ENCODE measurements around the gene RBM19. TPM values are rescaled to one million over a fixed set of nuclear protein-coding genes. Genes with fewer than 3 reads are reported as not detected.
A peak's percentile ranks its signal among the peaks of the same experiment; 100 is the strongest.

RBM19 gene
- total and polyA plus RNA-seq, 7 experiments from 2014 or later, result 10.8 to 108 (median 59.0) TPM

GRCh38 chr12:113875691-113876090, 90.4 kb downstream of the RBM19 start:
- H3K27me3 Mint-ChIP-seq, result no peaks in the 10 kb centered on the region
- H3K4me3 Mint-ChIP-seq, result no peak overlapping the region
- ATAC-seq (no peak), DNase-seq (no peak)
- peaks cover 0 to 6% (median 0%) of the 10 kb centered on the region in 7 donors for H3K4me1 Mint-ChIP-seq
- no peak overlapping the region for H3K27ac Mint-ChIP-seq
- H3K27me3 ChIP-seq (ENCODE audit: control insufficient read depth in 2 of 2, insufficient read depth in 2 of 2, low read length in 2 of 2), result no peaks in the 10 kb centered on the region
- CTCF ChIA-PET, result no interaction called here
- no peaks in the 10 kb centered on the region for H3K4me1 ChIP-seq (ENCODE audit: control insufficient read depth in 2 of 2, insufficient read depth in 2 of 2, low read length in 2 of 2)
- no peak overlapping the region for H3K27ac ChIP-seq (ENCODE audit: low read depth, low read length)
- peaks cover 0 to 40% (median 0%) of the 10 kb centered on the region in 3 experiments for H3K36me3 ChIP-seq (ENCODE audit: control insufficient read depth in 2 of 3, insufficient read depth in 3 of 3, low read length in 3 of 3)
- peaks cover 0 to 54% (median 52%) of the 10 kb centered on the region in 5 donors for H3K36me3 Mint-ChIP-seq
- intact Hi-C loops (cut with micrococcal nuclease), result no loop called here
- no peaks in the 10 kb centered on the region for H3K9me3 Mint-ChIP-seq
- no peaks in the 10 kb centered on the region for H3K9me3 ChIP-seq (ENCODE audit: control insufficient read depth in 2 of 3, low read length in 3 of 3)
- POLR2A ChIA-PET, result no interaction called here
- no peak overlapping the region for H3K4me3 ChIP-seq (ENCODE audit: low read length)

- H3K27me3 ChIP-seq (ENCODE audit: control insufficient read depth in 2 of 2, insufficient read depth in 2 of 2, low read length in 2 of 2), result no peaks in the 10 kb centered on the region
- intact Hi-C loops (cut with micrococcal nuclease), result no loop called here
- ATAC-seq (no peak), DNase-seq (no peak)
- H3K27me3 Mint-ChIP-seq, result no peaks in the 10 kb centered on the region
- no peaks in the 10 kb centered on the region for H3K9me3 Mint-ChIP-seq
- H3K4me1 ChIP-seq (ENCODE audit: control insufficient read depth in 2 of 2, insufficient read depth in 2 of 2, low read length in 2 of 2), result no peaks in the 10 kb centered on the region
- no peak overlapping the region for H3K4me3 Mint-ChIP-seq
- H3K27ac ChIP-seq (ENCODE audit: low read depth, low read length), result no peak overlapping the region
- H3K4me3 ChIP-seq (ENCODE audit: low read length), result no peak overlapping the region
- peaks cover 0 to 4% (median 0%) of the 10 kb centered on the region in 7 donors for H3K4me1 Mint-ChIP-seq
- H3K36me3 ChIP-seq (ENCODE audit: control insufficient read depth in 2 of 3, insufficient read depth in 3 of 3, low read length in 3 of 3), result peaks cover 0 to 38% (median 0%) of the 10 kb centered on the region in 3 experiments
- no peak overlapping the region for H3K27ac Mint-ChIP-seq
- no peaks in the 10 kb centered on the region for H3K9me3 ChIP-seq (ENCODE audit: control insufficient read depth in 2 of 3, low read length in 3 of 3)
- CTCF ChIA-PET, result no interaction called here
- H3K36me3 Mint-ChIP-seq, result peaks cover 0 to 55% (median 48%) of the 10 kb centered on the region in 5 donors
- POLR2A ChIA-PET, result no interaction called here
Measured at GRCh38 chr12:113874999-113875561, 91.0 kb downstream of the RBM19 start.

- intact Hi-C loops (cut with micrococcal nuclease), result no loop called here
- H3K4me1 ChIP-seq (ENCODE audit: control insufficient read depth in 2 of 2, insufficient read depth in 2 of 2, low read length in 2 of 2), result no peaks in the 10 kb centered on the region
- no peak overlapping the region for H3K4me3 ChIP-seq (ENCODE audit: low read length)
- ChIA-PET POLR2A (no interaction called here), CTCF (no interaction called here)
- H3K36me3 ChIP-seq (ENCODE audit: control insufficient read depth in 2 of 3, insufficient read depth in 3 of 3, low read length in 3 of 3), result peaks cover 0 to 34% (median 0%) of the 10 kb centered on the region in 3 experiments
- peaks cover 0 to 4% (median 0%) of the 10 kb centered on the region in 7 donors for H3K4me1 Mint-ChIP-seq
- ATAC-seq (no peak), DNase-seq (no peak)
- no peaks in the 10 kb centered on the region for H3K9me3 ChIP-seq (ENCODE audit: control insufficient read depth in 2 of 3, low read length in 3 of 3)
- H3K9me3 Mint-ChIP-seq, result no peaks in the 10 kb centered on the region
- peaks cover 0 to 54% (median 46%) of the 10 kb centered on the region in 5 donors for H3K36me3 Mint-ChIP-seq
- H3K27ac ChIP-seq (ENCODE audit: low read depth, low read length), result no peak overlapping the region
- no peak overlapping the region for H3K4me3 Mint-ChIP-seq
- no peaks in the 10 kb centered on the region for H3K27me3 Mint-ChIP-seq
- H3K27me3 ChIP-seq (ENCODE audit: control insufficient read depth in 2 of 2, insufficient read depth in 2 of 2, low read length in 2 of 2), result no peaks in the 10 kb centered on the region
- H3K27ac Mint-ChIP-seq, result peak overlapping the region in 1 of 9 donors; percentile 67
Measured at GRCh38 chr12:113874326-113874725, 91.8 kb downstream of the RBM19 start.

- H3K4me3 ChIP-seq (ENCODE audit: low read length), result no peak overlapping the region
- no peak overlapping the region for H3K27ac Mint-ChIP-seq
- ChIA-PET POLR2A (no interaction called here), CTCF (no interaction called here)
- DNase-seq, result no peak
- H3K36me3 ChIP-seq (ENCODE audit: control insufficient read depth in 2 of 3, insufficient read depth in 3 of 3, low read length in 3 of 3), result peaks cover 0 to 38% (median 0%) of the 10 kb centered on the region in 3 experiments
- H3K27me3 Mint-ChIP-seq, result no peaks in the 10 kb centered on the region
- H3K4me3 Mint-ChIP-seq, result no peak overlapping the region
- H3K27ac ChIP-seq (ENCODE audit: low read depth, low read length), result no peak overlapping the region
- peaks cover 0 to 51% (median 42%) of the 10 kb centered on the region in 5 donors for H3K36me3 Mint-ChIP-seq
- no peak for ATAC-seq
- H3K9me3 Mint-ChIP-seq, result no peaks in the 10 kb centered on the region
- H3K9me3 ChIP-seq (ENCODE audit: control insufficient read depth in 2 of 3, low read length in 3 of 3), result no peaks in the 10 kb centered on the region
- intact Hi-C loops (cut with micrococcal nuclease), result no loop called here
- H3K4me1 ChIP-seq (ENCODE audit: control insufficient read depth in 2 of 2, insufficient read depth in 2 of 2, low read length in 2 of 2), result no peaks in the 10 kb centered on the region
- no peaks in the 10 kb centered on the region for H3K27me3 ChIP-seq (ENCODE audit: control insufficient read depth in 2 of 2, insufficient read depth in 2 of 2, low read length in 2 of 2)
- peaks cover 0 to 4% (median 0%) of the 10 kb centered on the region in 7 donors for H3K4me1 Mint-ChIP-seq
Measured at GRCh38 chr12:113873740-113874139, 92.4 kb downstream of the RBM19 start.

- Histone ChIP-seq H3K27ac (ENCODE audit: low read depth, low read length) (no peak overlapping the region), H3K9me3 (ENCODE audit: control insufficient read depth in 2 of 3, low read length in 3 of 3) (no peaks in the 10 kb centered on the region), H3K27me3 (ENCODE audit: control insufficient read depth in 2 of 2, insufficient read depth in 2 of 2, low read length in 2 of 2) (no peaks in the 10 kb centered on the region), H3K4me1 (ENCODE audit: control insufficient read depth in 2 of 2, insufficient read depth in 2 of 2, low read length in 2 of 2) (no peaks in the 10 kb centered on the region), H3K4me3 (ENCODE audit: low read length) (no peak overlapping the region), H3K36me3 (ENCODE audit: control insufficient read depth in 2 of 3, insufficient read depth in 3 of 3, low read length in 3 of 3) (peaks cover 0 to 35% (median 0%) of the 10 kb centered on the region in 3 experiments)
- H3K27ac Mint-ChIP-seq, result no peak overlapping the region
- ChIA-PET POLR2A (no interaction called here), CTCF (no interaction called here)
- intact Hi-C loops (cut with micrococcal nuclease), result no loop called here
- no peak for DNase-seq
- H3K4me3 Mint-ChIP-seq, result no peak overlapping the region
- H3K9me3 Mint-ChIP-seq, result no peaks in the 10 kb centered on the region
- no peaks in the 10 kb centered on the region for H3K27me3 Mint-ChIP-seq
- peaks cover 0 to 47% (median 37%) of the 10 kb centered on the region in 5 donors for H3K36me3 Mint-ChIP-seq
- H3K4me1 Mint-ChIP-seq, result peaks cover 0 to 4% (median 0%) of the 10 kb centered on the region in 7 donors
- ATAC-seq, result no peak
Measured at GRCh38 chr12:113870890-113871289, 95.2 kb downstream of the RBM19 start.

- Histone ChIP-seq H3K27ac (ENCODE audit: low read depth, low read length) (no peak overlapping the region), H3K9me3 (ENCODE audit: control insufficient read depth in 2 of 3, low read length in 3 of 3) (no peaks in the 10 kb centered on the region), H3K36me3 (ENCODE audit: control insufficient read depth in 2 of 3, insufficient read depth in 3 of 3, low read length in 3 of 3) (peaks cover 0 to 32% (median 0%) of the 10 kb centered on the region in 3 experiments), H3K4me3 (ENCODE audit: low read length) (no peak overlapping the region), H3K4me1 (ENCODE audit: control insufficient read depth in 2 of 2, insufficient read depth in 2 of 2, low read length in 2 of 2) (no peaks in the 10 kb centered on the region), H3K27me3 (ENCODE audit: control insufficient read depth in 2 of 2, insufficient read depth in 2 of 2, low read length in 2 of 2) (no peaks in the 10 kb centered on the region)
- no peak for DNase-seq
- H3K4me1 Mint-ChIP-seq, result peaks cover 0 to 8% (median 3%) of the 10 kb centered on the region in 7 donors
- intact Hi-C loops (cut with micrococcal nuclease), result no loop called here
- H3K9me3 Mint-ChIP-seq, result no peaks in the 10 kb centered on the region
- no peak overlapping the region for H3K4me3 Mint-ChIP-seq
- H3K27me3 Mint-ChIP-seq, result no peaks in the 10 kb centered on the region
- no peak for ATAC-seq
- CTCF ChIA-PET, result no interaction called here
- H3K36me3 Mint-ChIP-seq, result peaks cover 6 to 48% (median 37%) of the 10 kb centered on the region in 5 donors
- POLR2A ChIA-PET, result no interaction called here
- H3K27ac Mint-ChIP-seq, result no peak overlapping the region
Measured at GRCh38 chr12:113870035-113870434, 96.1 kb downstream of the RBM19 start.

GRCh38 chr12:113868365-113868764, 97.8 kb downstream of the RBM19 start:
- Histone ChIP-seq H3K27me3 (ENCODE audit: control insufficient read depth in 2 of 2, insufficient read depth in 2 of 2, low read length in 2 of 2) (no peaks in the 10 kb centered on the region), H3K4me1 (ENCODE audit: control insufficient read depth in 2 of 2, insufficient read depth in 2 of 2, low read length in 2 of 2) (no peaks in the 10 kb centered on the region), H3K36me3 (ENCODE audit: control insufficient read depth in 2 of 3, insufficient read depth in 3 of 3, low read length in 3 of 3) (peaks cover 0 to 22% (median 0%) of the 10 kb centered on the region in 3 experiments), H3K27ac (ENCODE audit: low read depth, low read length) (no peak overlapping the region), H3K9me3 (ENCODE audit: control insufficient read depth in 2 of 3, low read length in 3 of 3) (no peaks in the 10 kb centered on the region), H3K4me3 (ENCODE audit: low read length) (no peak overlapping the region)
- Mint-ChIP-seq H3K9me3 (no peaks in the 10 kb centered on the region), H3K27ac (no peak overlapping the region), H3K27me3 (no peaks in the 10 kb centered on the region), H3K36me3 (peaks cover 6 to 40% (median 26%) of the 10 kb centered on the region in 5 donors), H3K4me1 (peaks cover 0 to 19% (median 3%) of the 10 kb centered on the region in 7 donors), H3K4me3 (no peak overlapping the region)
- ATAC-seq, result no peak
- ChIA-PET POLR2A (no interaction called here), CTCF (no interaction called here)
- DNase-seq, result no peak
- intact Hi-C loops (cut with micrococcal nuclease), result no loop called here

Data from naive thymus-derived CD4-positive, alpha-beta T cell (primary cell).